ENCODE data around the gene CLEC4M.

- no peak for TF ChIP-seq CTCF (conservative IDR thresholded peaks at IDR 0.05 in 1 of 2, IDR thresholded peaks at IDR 0.05 in 1 of 2; ENCODE audit: low read depth in 1 of 2, low read length in 2 of 2)
- no peak for TF ChIP-seq EZH2 (IDR thresholded peaks at IDR 0.05; ENCODE audit: low read length, missing control alignments)
These were observed 31.4 kb upstream of the CLEC4M start for GRCh38 chr19:7731615-7732014.
